NCI-H2196 (cell line): ENCODE results near the gene CDH23.

Source experiments
- DNase-seq: peaks from one replicate; lab custom pipeline; 2025; ENCODE audit not compliant: unreplicated experiment; lab: John Stamatoyannopoulos, UW

CDH23 gene

GRCh38 chr10:71577345-71577744 lies 180.6 kb downstream of the CDH23 start:
- DNase-seq = no peak

- DNase-seq = no peak
These were observed 181.3 kb downstream of the CDH23 start for GRCh38 chr10:71578069-71578468.

- DNase-seq = no peak
These were observed 182.9 kb downstream of the CDH23 start for GRCh38 chr10:71579668-71580067.

GRCh38 chr10:71580415-71580814 lies 183.7 kb downstream of the CDH23 start:
- no peak for DNase-seq

- no peak for DNase-seq
These were observed 184.2 kb downstream of the CDH23 start for GRCh38 chr10:71580926-71581325.

- no peak for DNase-seq
These were observed 184.7 kb downstream of the CDH23 start for GRCh38 chr10:71581376-71581775.

GRCh38 chr10:71582019-71582418 lies 185.3 kb downstream of the CDH23 start:
- DNase-seq = no peak

GRCh38 chr10:71582506-71583475 lies 186.1 kb downstream of the CDH23 start:
- DNase-seq = no peak

- DNase-seq = no peak
These were observed 187.7 kb downstream of the CDH23 start for GRCh38 chr10:71584461-71584860.

GRCh38 chr10:71584902-71585563 lies 188.3 kb downstream of the CDH23 start:
- no peak for DNase-seq

GRCh38 chr10:71585564-71586290 lies 189.0 kb downstream of the CDH23 start:
- DNase-seq = no peak

- DNase-seq = no peak
These were observed 191.3 kb downstream of the CDH23 start for GRCh38 chr10:71587941-71588573.

- no peak for DNase-seq
These were observed 192.0 kb downstream of the CDH23 start for GRCh38 chr10:71588685-71589084.

GRCh38 chr10:71589617-71590551 lies 193.2 kb downstream of the CDH23 start:
- DNase-seq = no peak

GRCh38 chr10:71590781-71591350 lies 194.1 kb downstream of the CDH23 start:
- no peak for DNase-seq

GRCh38 chr10:71594934-71595571 lies 198.3 kb downstream of the CDH23 start:
- no peak for DNase-seq

GRCh38 chr10:71595649-71596048 lies 198.9 kb downstream of the CDH23 start:
- no peak for DNase-seq

- no peak for DNase-seq
These were observed 199.4 kb downstream of the CDH23 start for GRCh38 chr10:71596127-71596526.

GRCh38 chr10:71596759-71597158 lies 200.0 kb downstream of the CDH23 start:
- no peak for DNase-seq
